ENCODE measurements around the gene TDRD12.

The TDRD12 gene

GRCh38 chr19:32719611-32720059 lies at the start of gene TDRD12:
TDRD12 (plus strand) TSS chr19:32719767; CDS start chr19:32720073, 306 bp downstream.
- no peak for DNase-seq (ENCODE audit: low read depth in 3 of 3)

- no peak for DNase-seq (ENCODE audit: low read depth in 3 of 3)
Measured at GRCh38 chr19:32671883-32672593, 47.5 kb upstream of the TDRD12 start.

DNA sequence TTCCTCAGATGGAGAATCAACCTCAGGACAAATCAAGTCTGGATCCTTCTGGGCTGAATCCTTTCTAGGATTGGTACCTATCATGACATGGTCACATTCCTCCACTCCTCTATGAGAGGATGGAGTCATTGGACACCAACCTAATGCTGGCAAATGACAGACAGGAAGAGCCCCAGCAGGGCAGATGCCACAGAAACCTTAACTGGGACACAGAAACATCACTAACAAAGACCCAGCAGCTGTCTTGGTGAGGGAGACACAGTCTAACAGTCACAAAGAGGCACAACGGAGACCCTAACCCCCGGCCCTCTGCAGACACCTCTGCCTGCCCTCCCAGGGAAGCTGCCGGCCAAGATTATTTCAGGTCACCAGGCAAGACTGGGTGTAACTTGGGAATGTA lies 46.7 kb upstream of the TDRD12 start:
- DNase-seq (ENCODE audit: low read depth in 3 of 3) = no peak

- DNase-seq (ENCODE audit: low read depth in 3 of 3) = no peak
Measured at GRCh38 chr19:32673573-32673972, 46.0 kb upstream of the TDRD12 start.

GRCh38 chr19:32674153-32674930 lies 45.2 kb upstream of the TDRD12 start:
- no peak for DNase-seq (ENCODE audit: low read depth in 3 of 3)

GRCh38 chr19:32674931-32675719 lies 44.4 kb upstream of the TDRD12 start, which contains the start of gene ANKRD27:
ANKRD27 (minus strand) TSS chr19:32675180; CDS start chr19:32659015, 16,165 bp downstream.
- DNase-seq (ENCODE audit: low read depth in 3 of 3) = peak; percentile 95 to 97 (median 96)

DNA sequence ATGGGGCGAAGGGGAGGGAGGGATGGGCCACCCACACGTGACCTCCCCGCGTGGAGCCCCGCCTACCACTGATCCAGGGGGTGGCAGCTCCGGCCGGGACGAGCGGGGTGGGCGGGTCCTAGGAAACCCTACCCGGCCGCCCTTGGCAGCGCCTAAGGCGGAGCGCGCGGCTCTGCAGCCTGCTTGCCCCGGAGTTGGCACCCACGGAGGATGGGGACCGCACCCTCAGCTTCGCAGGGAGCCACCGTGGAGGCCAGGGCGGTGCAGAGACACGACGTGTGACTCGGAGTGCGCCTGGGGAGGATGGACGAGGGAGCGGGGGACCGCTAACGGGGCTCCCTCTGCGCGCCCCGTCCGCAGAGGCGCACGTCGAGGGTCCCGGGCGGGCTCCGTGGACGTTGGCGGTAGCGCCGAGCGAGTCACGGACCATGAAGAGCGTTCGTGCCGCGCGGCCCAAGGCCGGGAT lies 43.8 kb upstream of the TDRD12 start, which contains the start of gene RGS9BP:
TSS of gene RGS9BP (plus strand) at position 129 of the 466 bp plus-strand sequence. CDS start 416 bp downstream, outside the sequence.
- DNase-seq (ENCODE audit: low read depth in 3 of 3) = peak in 2 of 3 donors; percentile 34 to 37

GRCh38 chr19:32676186-32676894 lies 43.2 kb upstream of the TDRD12 start:
- no peak for DNase-seq (ENCODE audit: low read depth in 3 of 3)

DNA sequence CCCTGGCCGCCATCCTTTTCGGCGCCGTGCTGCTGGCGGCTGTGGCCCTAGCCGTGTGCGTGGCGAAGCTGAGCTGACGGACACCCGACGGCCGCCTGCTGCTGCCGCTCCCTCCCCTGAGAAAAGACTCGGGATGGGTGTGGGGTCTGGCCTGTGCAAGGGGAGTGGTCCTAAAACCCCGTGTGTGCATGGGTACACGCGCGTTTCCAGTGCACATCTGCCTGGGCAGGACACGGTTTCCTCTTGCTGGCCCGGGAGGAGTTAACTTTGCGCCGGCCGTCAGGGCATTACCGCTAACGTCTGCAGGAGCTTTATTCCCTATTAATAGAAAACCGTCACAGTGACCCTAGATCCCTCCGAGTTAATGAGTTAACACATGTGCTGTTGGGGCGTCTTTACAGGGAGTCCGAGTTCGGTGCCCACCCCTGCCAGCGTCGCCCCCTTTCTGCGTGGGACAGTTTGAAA lies 42.6 kb upstream of the TDRD12 start:
- no peak for DNase-seq (ENCODE audit: low read depth in 3 of 3)

- no peak for DNase-seq (ENCODE audit: low read depth in 3 of 3)
Measured at GRCh38 chr19:32677657-32678056, 41.9 kb upstream of the TDRD12 start.

DNA sequence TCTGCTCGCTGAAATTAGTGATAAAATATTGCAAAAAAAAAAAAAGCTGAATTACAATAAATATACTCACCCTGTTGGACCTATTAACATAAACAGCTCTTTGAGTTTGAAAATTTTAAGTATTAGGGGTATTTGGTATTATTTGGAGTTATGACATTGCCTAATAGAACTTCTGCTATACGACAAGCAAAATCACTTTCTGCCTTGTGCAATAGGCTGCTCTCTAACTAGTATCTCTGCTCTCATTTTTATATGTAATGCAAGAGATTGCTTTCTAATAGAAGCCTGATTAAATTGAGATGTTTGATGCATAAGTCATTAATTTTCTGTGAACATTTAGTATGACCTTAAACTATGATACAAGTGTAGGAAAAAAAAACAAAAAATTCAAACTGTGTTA lies 38.6 kb upstream of the TDRD12 start:
- no peak for DNase-seq (ENCODE audit: low read depth in 3 of 3)

DNA sequence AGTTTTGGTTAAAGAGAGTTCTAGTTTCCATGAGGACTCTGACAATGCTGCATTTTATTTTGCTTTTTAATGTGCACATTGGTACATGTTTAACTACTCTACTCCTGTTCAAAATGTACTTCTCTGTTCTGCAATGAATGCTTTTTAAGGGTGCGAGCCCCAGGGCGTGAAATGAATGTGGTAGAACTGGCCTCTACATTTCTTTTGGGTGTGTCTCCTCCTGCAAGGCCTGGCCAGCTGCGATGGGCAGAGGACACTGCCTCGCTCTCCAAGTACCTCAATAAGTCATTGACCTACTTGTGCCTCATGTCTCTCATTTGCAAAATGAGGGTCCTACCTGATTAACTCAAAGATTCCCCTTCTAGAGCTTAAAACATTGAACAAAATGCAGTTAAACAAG lies 37.2 kb upstream of the TDRD12 start:
- no peak for DNase-seq (ENCODE audit: low read depth in 3 of 3)

- no peak for DNase-seq (ENCODE audit: low read depth in 3 of 3)
Measured at GRCh38 chr19:32686847-32687475, 32.6 kb upstream of the TDRD12 start.

GRCh38 chr19:32687681-32688080 lies 31.9 kb upstream of the TDRD12 start:
- no peak for DNase-seq (ENCODE audit: low read depth in 3 of 3)

GRCh38 chr19:32688311-32688710 lies 31.3 kb upstream of the TDRD12 start:
- no peak for DNase-seq (ENCODE audit: low read depth in 3 of 3)

DNA sequence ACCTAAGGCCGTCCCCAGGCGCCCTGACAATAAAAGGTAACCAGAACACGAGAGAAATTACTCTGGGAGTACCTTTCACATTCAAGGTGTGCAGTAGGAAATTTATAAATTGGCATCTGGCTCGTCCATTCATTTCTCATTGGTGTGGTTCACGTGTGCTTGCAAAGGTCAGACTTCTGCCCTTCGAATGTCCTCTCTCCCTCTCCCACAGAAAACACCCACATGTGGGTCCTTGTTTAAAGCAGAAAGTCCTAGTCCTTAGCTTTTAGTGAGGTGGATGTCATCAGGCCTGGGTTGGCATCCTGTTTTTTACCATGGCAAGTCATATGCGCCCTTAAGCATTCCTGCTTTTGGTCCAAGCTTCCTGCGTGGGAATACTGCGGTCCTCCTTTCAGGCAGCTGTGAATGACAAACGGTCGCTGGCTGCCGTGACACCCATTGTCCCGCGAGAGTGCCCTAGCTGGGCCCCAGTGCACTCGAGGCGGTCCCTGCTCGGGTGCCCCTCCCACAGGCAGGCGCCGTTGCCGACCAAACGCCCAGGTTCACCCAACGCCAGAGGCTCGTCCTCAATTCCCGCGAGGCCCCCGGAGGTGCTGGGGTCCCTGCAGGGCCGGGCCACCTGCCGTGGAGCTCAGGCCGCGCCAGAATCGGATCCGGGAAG lies 28.1 kb upstream of the TDRD12 start, which contains the start of gene NUDT19:
TSS of gene NUDT19 (plus strand) at position 531 of the 661 bp plus-strand sequence. CDS start 140 bp downstream, outside the sequence.
- DNase-seq (ENCODE audit: low read depth in 3 of 3) = peak; percentile 68 to 82 (median 79)

DNA sequence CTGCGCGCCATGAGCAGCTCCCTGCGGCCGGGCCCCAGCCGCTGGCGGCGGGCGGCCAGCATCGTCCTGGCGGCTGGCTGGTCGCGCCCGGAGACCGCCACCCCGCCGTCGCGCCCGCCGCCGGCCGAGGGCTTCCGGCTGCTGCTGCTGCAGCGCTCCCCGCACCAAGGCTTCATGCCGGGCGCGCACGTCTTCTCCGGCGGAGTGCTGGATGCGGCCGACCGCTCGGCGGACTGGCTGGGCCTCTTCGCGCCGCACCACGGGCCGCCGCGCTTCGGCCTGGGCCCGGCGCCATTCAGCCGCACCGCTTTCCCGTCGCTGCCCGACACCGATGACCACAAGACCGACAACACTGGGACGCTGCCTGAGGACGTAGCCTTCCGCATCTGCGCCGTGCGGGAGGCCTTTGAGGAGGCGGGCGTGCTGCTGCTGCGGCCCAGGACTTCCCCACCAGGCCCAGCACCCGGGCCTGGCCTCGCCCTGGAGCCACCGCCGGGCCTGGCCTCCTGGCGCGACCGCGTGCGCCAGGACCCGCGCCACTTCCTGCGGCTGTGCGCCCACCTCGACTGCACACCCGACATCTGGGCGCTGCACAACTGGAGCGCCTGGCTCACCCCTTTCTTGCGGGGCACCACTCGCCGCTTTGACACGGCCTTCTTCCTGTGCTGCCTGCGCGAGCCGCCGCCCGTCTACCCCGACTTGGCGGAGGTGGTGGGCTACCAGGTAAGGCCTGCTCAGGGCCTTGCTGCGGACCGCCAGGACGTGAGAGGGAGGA lies 27.4 kb upstream of the TDRD12 start:
- peak in 1 of 3 donors; percentile 48 for DNase-seq (ENCODE audit: low read depth in 3 of 3)

DNA sequence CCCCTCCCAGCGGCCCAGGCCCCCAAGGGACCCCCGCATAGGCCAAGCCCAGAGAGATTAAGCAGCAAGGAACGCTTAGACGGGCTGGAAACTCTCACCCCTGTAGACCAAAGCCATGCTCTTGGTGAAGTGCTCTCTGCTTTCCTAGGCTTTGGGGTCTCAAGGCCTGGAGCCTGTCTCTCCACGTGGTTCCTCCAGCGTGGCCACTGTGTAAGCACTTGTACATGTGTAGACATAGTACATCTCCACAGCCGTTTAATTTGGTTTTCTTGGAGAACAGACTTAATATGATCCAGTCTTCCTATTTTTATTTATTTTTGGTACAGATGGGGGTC lies 26.9 kb upstream of the TDRD12 start:
- DNase-seq (ENCODE audit: low read depth in 3 of 3) = no peak
